ENCODE data around the gene ITM2A. TPM values are rescaled to one million over a fixed set of nuclear protein-coding genes. Genes with fewer than 3 reads are reported as not detected.

ITM2A gene
- total and polyA plus RNA-seq, 2 of the 4 experiments (the other 2 are of a cell fraction): not detected

DNA sequence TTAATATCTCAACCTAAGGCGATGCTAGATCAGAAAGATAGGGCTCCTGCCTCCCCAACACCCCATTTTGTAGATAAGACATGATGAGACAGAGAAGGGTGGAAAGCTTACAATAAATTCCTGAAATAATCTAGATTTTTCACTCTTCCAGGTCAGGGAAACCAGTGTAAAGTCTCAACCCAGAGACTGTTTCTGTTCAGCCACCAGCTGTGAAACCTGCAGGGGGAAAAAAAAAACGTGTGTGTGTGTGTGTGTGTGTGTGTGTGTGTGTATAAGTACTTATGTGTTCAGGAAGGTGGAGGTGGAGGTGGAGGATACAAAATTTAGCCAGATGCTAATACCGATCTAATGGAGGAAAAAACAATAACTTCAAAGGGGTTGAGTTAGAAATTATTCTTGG lies 773 bp upstream of the ITM2A start:
- ChIA-PET CTCF (no interaction called here), POLR2A (ENCODE audit: unreplicated experiment) (no interaction called here)
- no peaks in the 10 kb centered on the region for H3K79me1 ChIP-seq (ENCODE audit: low read depth in 1 of 2, low read length in 2 of 2)
- no peak overlapping the region for H3K4me3 ChIP-seq (ENCODE audit: insufficient read depth, low read depth, low read length)
- no peak overlapping the region for H2BK5ac ChIP-seq (ENCODE audit: low read depth, low read length, poor library complexity, severe bottlenecking)
- H3K18ac ChIP-seq (ENCODE audit: low read depth, low read length): no peak overlapping the region
- no peaks in the 10 kb centered on the region for H3K36me3 ChIP-seq (ENCODE audit: control insufficient read depth, insufficient read depth, low read length)
- no peak overlapping the region for H3K9ac ChIP-seq (ENCODE audit: low read depth, low read length)
- H2AK9ac ChIP-seq (replicated peaks; ENCODE audit: low read depth, low read length, poor library complexity): no peak overlapping the region
- H3K27ac ChIP-seq (ENCODE audit: insufficient read depth, low read length): no peak overlapping the region
- H2AK5ac ChIP-seq (ENCODE audit: low read depth, low read length): no peak overlapping the region
- intact Hi-C loops (cut with micrococcal nuclease) (no loop called here), dilution Hi-C loops (cut with HindIII; ENCODE audit: low sequenced_read_pairs, unreplicated experiment) (no loop called here), in situ Hi-C loops (cut with MboI; ENCODE audit: low sequenced_read_pairs) (no loop called here)
- H4K8ac ChIP-seq (ENCODE audit: low read depth in 2 of 2, low read length in 2 of 2): no peak overlapping the region
- no peaks in the 10 kb centered on the region for H3K4me1 ChIP-seq (ENCODE audit: control insufficient read depth, insufficient read depth, low read length)
- no peak overlapping the region for H3K23ac ChIP-seq (ENCODE audit: low read depth, low read length)
- no peak for ATAC-seq (ENCODE audit: low read depth)
- H4K91ac ChIP-seq (ENCODE audit: insufficient read depth, low read depth, low read length): no peak overlapping the region
- H4K20me1 ChIP-seq (ENCODE audit: insufficient read depth, low read length): no peaks in the 10 kb centered on the region
- no peak overlapping the region for H3K56ac ChIP-seq (ENCODE audit: extremely low read depth, insufficient read depth, low read length)
- TF ChIP-seq BHLHE40 (IDR thresholded peaks at IDR 0.05; ENCODE audit: low read depth, low read length): no peak
- no peak for TF ChIP-seq RCOR1 (IDR thresholded peaks at IDR 0.05; ENCODE audit: insufficient replicate concordance, low read length)
- TF ChIP-seq, protein P1, sequence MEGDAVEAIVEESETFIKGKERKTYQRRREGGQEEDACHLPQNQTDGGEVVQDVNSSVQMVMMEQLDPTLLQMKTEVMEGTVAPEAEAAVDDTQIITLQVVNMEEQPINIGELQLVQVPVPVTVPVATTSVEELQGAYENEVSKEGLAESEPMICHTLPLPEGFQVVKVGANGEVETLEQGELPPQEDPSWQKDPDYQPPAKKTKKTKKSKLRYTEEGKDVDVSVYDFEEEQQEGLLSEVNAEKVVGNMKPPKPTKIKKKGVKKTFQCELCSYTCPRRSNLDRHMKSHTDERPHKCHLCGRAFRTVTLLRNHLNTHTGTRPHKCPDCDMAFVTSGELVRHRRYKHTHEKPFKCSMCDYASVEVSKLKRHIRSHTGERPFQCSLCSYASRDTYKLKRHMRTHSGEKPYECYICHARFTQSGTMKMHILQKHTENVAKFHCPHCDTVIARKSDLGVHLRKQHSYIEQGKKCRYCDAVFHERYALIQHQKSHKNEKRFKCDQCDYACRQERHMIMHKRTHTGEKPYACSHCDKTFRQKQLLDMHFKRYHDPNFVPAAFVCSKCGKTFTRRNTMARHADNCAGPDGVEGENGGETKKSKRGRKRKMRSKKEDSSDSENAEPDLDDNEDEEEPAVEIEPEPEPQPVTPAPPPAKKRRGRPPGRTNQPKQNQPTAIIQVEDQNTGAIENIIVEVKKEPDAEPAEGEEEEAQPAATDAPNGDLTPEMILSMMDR (conservative IDR thresholded peaks at IDR 0.05; ENCODE audit: low read depth, low read length): no peak
- TF ChIP-seq SMC3 (IDR thresholded peaks at IDR 0.05; ENCODE audit: low read depth, low read length): no peak
- TF ChIP-seq NFE2L2 (IDR thresholded peaks at IDR 0.05; ENCODE audit: low read depth, low read length): no peak
- no peak for TF ChIP-seq FOS (IDR thresholded peaks at IDR 0.05; ENCODE audit: low read depth, low read length)
- no peak for TF ChIP-seq MAZ (IDR thresholded peaks at IDR 0.05; ENCODE audit: borderline replicate concordance, low read depth, low read length)
- no peak for TF ChIP-seq POLR2A (IDR thresholded peaks at IDR 0.05; ENCODE audit: low read depth, low read length)
- TF ChIP-seq RFX5 (IDR thresholded peaks at IDR 0.05; ENCODE audit: low read depth, low read length): no peak
- no peak for TF ChIP-seq MAFK (IDR thresholded peaks at IDR 0.05; ENCODE audit: low read depth, low read length)
- TF ChIP-seq CEBPB (IDR thresholded peaks at IDR 0.05; ENCODE audit: low read depth, low read length): no peak
- TF ChIP-seq CHD1 (IDR thresholded peaks at IDR 0.05; ENCODE audit: low read depth, low read length): no peak
- TF ChIP-seq, protein P2, sequence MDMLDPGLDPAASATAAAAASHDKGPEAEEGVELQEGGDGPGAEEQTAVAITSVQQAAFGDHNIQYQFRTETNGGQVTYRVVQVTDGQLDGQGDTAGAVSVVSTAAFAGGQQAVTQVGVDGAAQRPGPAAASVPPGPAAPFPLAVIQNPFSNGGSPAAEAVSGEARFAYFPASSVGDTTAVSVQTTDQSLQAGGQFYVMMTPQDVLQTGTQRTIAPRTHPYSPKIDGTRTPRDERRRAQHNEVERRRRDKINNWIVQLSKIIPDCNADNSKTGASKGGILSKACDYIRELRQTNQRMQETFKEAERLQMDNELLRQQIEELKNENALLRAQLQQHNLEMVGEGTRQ (IDR thresholded peaks at IDR 0.05; ENCODE audit: low read depth, low read length): no peak
- no peak for DNase-seq
- no peaks in the 10 kb centered on the region for H3K9me3 ChIP-seq (ENCODE audit: control insufficient read depth, insufficient read depth, low read length)
- H4K5ac ChIP-seq (ENCODE audit: low read depth, low read length): no peak overlapping the region
- no peak overlapping the region for H3K14ac ChIP-seq (replicated peaks; ENCODE audit: low read depth, low read length)
- no peak overlapping the region for H2BK15ac ChIP-seq (ENCODE audit: low read depth, low read length)
- H2BK120ac ChIP-seq (ENCODE audit: low read depth, low read length): no peak overlapping the region
- no peaks in the 10 kb centered on the region for H3K9me1 ChIP-seq (ENCODE audit: insufficient read depth, low read length)
- no peaks in the 10 kb centered on the region for H3K27me3 ChIP-seq (ENCODE audit: control insufficient read depth, insufficient read depth, low read length)
- no peak overlapping the region for H3K4me2 ChIP-seq (ENCODE audit: low read depth, low read length)
- H2BK20ac ChIP-seq (ENCODE audit: low read depth, low read length): no peak overlapping the region
- no TSS peak for BruUV-seq (replicated peaks)
- H2AFZ ChIP-seq (replicated peaks; ENCODE audit: low read length, poor library complexity): no peak overlapping the region
- no peak overlapping the region for H3K4ac ChIP-seq (ENCODE audit: low read depth, low read length)
- WGBS, 2 experiments (ENCODE audit: extremely low coverage in 2 of 2, insufficient read length in 1 of 2): 0% methylated on average over 1 of the region's 3 CpGs; no CpG with 5 or more reads in 1 of the 2 experiments

Data from IMR-90 (cell line).